Loucy (cell line): ENCODE results near the gene TMEM181.

ENCODE experiments used
- CTCF ChIP-seq: fragments of 200-600 bp; sonication (generic); conservative IDR thresholded peaks from 2 replicates; pipeline ENCODE4 v1.5.1; 2014; ENCODE audit warnings: mild to moderate bottlenecking, antibody characterized with exemption, low read length
- EZH2phosphoT487 ChIP-seq: fragments of 200-600 bp; IDR thresholded peaks from 2 replicates; pipeline ENCODE4 v1.6.1; 2018; ENCODE audit warnings: antibody characterized with exemption, mild to moderate bottlenecking, moderate library complexity, borderline replicate concordance

GRCh38 chr6:158538741-158539140 lies 21.1 kb upstream of the TMEM181 start:
- TF ChIP-seq CTCF (no peak), EZH2phosphoT487 (no peak)
